GM18520 (cell line): ENCODE results near the gene SLC9A7.
"Not testable (repeated sequence)": the region's sequence is repeated elsewhere in the genome, so short reads cannot be mapped to it uniquely, and the experiment has no call there.

Source experiments
- ATAC-seq: cut with Tn5 transposase; IDR thresholded peaks from one replicate; pipeline ENCODE4 v1.9.1; 2021; ENCODE audit not compliant: unreplicated experiment

Gene SLC9A7

DNA sequence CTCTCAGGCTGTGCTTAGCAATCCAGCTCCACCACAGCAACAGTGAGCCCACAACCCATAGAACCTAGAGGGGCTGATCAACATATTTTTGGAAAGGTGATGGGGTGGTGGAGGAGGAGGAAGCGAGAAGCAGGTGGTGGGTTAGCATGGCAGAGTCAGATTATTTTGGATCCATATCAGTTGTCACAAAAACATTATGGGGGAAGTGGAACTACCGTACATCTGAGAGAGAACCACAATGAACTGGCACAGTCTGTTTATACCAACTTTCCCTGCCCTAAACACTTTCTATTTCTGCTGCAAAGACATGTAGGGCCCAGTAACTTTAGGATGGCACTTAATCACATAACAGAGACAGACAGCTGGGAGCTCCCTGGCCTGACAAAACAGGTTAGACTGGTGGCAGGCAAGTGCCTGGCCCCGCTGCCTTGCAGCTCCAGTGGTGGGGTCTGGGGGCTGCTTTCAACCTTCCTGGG is 4.3 kb downstream of the SLC9A7 start:
- peak; percentile 28 for ATAC-seq

- ATAC-seq = no peak
These were observed 4.9 kb downstream of the SLC9A7 start for GRCh38 chrX:46754036-46754435.

- no peak for ATAC-seq
These were observed 8.0 kb downstream of the SLC9A7 start for GRCh38 chrX:46750889-46751288.

- no peak for ATAC-seq
These were observed 14.9 kb downstream of the SLC9A7 start for GRCh38 chrX:46744009-46744408.

GRCh38 chrX:46743046-46743445 is 15.9 kb downstream of the SLC9A7 start:
- no peak for ATAC-seq

DNA sequence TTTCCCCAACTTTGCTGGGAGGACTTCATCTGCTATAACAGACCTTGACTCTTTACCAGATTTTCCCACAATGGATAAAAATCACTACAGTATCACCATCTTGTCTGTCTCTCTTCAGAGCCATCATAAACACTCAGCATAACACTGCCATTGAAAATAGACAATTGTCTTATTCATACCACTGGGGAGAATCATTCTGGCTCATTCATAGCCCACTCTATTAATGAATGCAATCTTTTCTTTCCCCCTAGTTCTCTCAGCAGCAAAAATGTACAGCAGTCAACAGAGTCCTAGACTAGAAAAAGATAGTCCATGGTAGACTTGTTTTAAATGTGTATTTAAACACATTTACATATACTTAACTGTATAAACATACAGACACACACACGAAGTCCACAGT is 19.2 kb downstream of the SLC9A7 start:
- no peak for ATAC-seq

- ATAC-seq = no peak
These were observed 21.5 kb downstream of the SLC9A7 start for GRCh38 chrX:46737462-46737861.

- no peak for ATAC-seq
These were observed 21.9 kb downstream of the SLC9A7 start for GRCh38 chrX:46737041-46737440.

- no peak for ATAC-seq
These were observed 23.3 kb downstream of the SLC9A7 start for GRCh38 chrX:46735622-46736021.

- ATAC-seq = no peak
These were observed 25.7 kb downstream of the SLC9A7 start for GRCh38 chrX:46733226-46733625.

- no peak for ATAC-seq
These were observed 28.2 kb downstream of the SLC9A7 start for GRCh38 chrX:46730765-46731164.

- no peak for ATAC-seq
These were observed 31.5 kb downstream of the SLC9A7 start for GRCh38 chrX:46727441-46727840.

- not testable (repeated sequence) for ATAC-seq
These were observed 35.4 kb downstream of the SLC9A7 start for GRCh38 chrX:46723569-46723927.

- no peak for ATAC-seq
These were observed 36.0 kb downstream of the SLC9A7 start for GRCh38 chrX:46722742-46723568.

GRCh38 chrX:46716796-46717195 is 42.1 kb downstream of the SLC9A7 start:
- ATAC-seq = no peak

GRCh38 chrX:46715997-46716396 is 42.9 kb downstream of the SLC9A7 start:
- ATAC-seq = no peak

DNA sequence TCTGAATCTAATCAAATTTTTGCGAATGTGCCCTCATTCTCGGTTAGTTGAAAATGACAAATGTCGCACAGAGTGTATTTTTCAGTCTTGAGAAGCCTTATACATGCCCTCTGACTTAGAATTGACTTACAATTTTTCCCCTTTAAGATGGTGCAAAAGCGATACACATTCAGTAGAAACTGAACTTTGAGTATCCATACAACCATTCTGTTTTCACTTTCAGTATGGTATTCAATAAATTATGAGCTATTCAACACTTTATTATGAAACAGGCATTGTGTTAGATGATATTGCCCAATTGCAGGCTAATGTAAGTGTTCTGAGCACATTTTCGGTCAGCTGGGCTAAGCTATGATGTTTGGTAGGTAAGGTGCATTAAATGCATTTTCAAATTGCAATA is 43.4 kb downstream of the SLC9A7 start:
- no peak for ATAC-seq

DNA sequence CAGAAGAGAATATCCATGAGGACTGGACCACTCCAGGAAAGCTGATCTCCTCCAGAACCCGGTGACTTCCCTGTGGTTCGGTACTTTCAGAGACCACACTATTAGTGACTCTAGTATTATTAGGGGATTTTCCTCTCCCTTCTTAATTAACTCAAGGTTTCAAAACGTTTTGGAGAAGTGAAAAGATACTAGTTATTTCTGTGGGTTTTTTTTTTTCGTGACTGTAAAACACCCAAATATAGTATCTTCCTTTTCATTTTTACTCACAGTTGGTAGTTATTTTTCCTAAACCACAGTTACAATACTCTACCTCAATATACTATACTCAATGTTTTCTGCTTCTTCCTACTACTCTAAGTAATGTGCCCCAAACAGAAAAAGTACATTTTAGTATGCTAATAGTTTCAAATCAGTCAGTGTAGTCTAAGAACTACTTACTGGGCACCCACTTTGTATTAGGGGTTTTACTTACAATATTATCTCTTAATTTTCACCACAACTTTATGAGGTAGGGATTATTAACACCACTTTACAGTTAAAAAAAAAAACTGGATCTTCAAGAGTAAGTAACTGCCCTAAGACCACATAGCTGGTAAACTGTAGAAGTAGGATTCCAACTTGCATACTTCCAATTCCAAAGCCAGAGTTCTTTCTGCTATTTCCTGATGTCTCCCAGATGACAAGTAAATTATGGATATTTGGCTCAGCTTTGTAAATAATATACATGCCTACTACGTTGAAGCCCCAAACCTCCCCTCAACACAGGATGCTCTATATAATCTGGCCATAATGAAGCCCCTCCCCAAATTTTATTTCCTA is 45.0 kb downstream of the SLC9A7 start:
- peak; percentile 54 for ATAC-seq

DNA sequence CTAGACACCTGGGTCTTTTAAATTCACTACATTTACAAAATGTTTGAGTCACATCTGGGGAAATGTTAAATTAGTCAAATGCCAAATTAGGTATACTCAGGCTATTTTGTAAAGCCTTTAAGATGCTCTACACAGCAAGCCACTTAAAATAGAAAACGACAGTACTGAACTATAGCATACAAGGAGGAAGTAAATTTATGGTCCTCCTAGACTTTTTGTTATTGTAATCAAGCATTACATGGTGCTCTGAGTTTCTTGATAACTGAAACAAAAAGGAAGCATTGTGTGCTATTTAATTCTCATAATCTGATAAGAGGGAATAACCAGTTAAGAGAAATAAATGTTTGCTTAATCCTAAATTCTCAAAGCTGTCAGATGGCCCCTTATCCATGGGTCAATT is 46.2 kb downstream of the SLC9A7 start:
- no peak for ATAC-seq

- ATAC-seq = no peak
These were observed 47.8 kb downstream of the SLC9A7 start for GRCh38 chrX:46710927-46711623.

DNA sequence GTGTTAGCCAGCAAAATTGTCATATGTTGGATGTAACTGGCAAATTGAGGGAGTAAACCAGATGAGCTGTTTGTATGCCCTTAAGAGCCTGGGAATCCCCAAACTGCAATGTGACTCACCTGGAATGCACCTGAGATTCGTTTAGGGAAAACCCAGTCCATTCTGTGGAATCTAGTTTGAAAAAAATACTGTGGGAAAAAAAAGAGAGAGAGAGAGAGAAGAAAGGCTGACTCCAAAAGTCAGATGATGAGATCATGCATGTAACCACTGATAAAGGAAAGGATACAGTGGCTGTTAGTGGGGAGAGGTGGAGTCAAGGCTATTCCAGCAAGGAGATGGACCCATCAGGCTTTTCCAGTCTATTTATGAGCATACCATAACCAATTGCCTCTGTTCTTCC is 48.5 kb downstream of the SLC9A7 start:
- no peak for ATAC-seq
